ENCODE results near the gene COX15. TPM values are rescaled to one million over a fixed set of nuclear protein-coding genes. Genes with fewer than 3 reads are reported as not detected.

Gene COX15
- total RNA-seq, 2 donors from 2014 or later: 36.5 to 41.2 TPM

DNA sequence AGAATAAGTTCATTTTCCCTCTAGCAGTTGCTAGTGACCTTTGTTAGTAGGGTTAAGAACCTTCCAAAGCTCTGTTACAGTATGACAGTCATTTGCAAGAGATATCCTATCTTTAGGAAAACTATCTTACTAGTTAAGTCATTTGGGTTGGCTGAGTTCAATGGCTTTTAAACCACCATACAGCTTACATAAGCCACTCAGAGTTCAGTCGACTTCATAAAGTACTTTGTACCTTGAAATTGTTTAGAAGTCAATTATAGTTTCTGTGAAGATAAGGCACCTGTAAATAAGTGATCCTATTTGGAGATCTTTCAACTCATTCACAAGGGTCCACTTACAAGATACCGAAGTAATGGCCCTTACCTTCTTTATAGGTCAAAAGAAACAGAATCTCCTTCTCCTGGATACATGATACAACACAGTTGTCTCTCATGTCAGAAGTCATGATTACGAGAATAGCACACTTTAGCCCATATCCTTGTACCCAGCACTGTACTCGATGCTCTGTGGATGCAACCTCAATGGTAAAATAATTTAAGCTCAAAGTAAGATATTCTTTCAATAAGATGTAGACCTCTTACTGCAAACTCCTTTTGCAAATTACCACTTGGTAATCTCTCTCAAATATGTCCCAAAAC lies 38.6 kb upstream of the COX15 start:
- intact Hi-C loops (cut with DNase I): no loop called here
- TF ChIP-seq POLR2AphosphoS5 (IDR thresholded peaks at IDR 0.05) (no peak), POLR2A (IDR thresholded peaks at IDR 0.05) (no peak)
- TF ChIP-seq, protein P1, sequence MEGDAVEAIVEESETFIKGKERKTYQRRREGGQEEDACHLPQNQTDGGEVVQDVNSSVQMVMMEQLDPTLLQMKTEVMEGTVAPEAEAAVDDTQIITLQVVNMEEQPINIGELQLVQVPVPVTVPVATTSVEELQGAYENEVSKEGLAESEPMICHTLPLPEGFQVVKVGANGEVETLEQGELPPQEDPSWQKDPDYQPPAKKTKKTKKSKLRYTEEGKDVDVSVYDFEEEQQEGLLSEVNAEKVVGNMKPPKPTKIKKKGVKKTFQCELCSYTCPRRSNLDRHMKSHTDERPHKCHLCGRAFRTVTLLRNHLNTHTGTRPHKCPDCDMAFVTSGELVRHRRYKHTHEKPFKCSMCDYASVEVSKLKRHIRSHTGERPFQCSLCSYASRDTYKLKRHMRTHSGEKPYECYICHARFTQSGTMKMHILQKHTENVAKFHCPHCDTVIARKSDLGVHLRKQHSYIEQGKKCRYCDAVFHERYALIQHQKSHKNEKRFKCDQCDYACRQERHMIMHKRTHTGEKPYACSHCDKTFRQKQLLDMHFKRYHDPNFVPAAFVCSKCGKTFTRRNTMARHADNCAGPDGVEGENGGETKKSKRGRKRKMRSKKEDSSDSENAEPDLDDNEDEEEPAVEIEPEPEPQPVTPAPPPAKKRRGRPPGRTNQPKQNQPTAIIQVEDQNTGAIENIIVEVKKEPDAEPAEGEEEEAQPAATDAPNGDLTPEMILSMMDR (IDR thresholded peaks at IDR 0.05): no peak
- 65% methylated on average over 4 of the region's 4 CpGs for WGBS

DNA sequence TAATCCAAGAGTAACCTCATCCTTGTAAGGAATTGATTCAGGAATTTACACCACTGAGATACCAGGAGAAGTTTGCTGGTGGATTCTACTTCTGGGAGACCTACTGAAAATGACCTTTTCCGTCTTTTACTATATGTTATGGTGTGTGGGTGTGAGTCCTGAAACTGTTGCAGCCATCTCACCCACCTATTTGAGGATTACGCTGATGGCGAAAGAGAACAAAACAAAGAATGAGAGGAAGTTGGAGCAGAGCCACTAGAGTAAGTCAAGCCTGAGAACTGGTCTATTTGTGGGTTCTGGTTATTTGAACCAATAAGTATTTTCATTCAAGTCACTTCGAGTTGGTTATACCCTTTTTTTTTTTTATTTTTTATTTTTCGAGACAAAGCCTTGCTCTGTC lies 37.8 kb upstream of the COX15 start:
- H3K4me1 ChIP-seq (replicated peaks): no peaks in the 10 kb centered on the region
- no peak overlapping the region for H3K4me3 ChIP-seq
- TF ChIP-seq POLR2AphosphoS5 (IDR thresholded peaks at IDR 0.05) (no peak), POLR2A (IDR thresholded peaks at IDR 0.05) (no peak)
- TF ChIP-seq, protein P1 (IDR thresholded peaks at IDR 0.05): no peak
- WGBS: 86% methylated on average over 5 of the region's 5 CpGs
- H3K9me3 ChIP-seq: no peaks in the 10 kb centered on the region
- no peaks in the 10 kb centered on the region for H3K27me3 ChIP-seq (replicated peaks; ENCODE audit: insufficient read depth)
- intact Hi-C loops (cut with DNase I): no loop called here
- no peak for DNase-seq (ENCODE audit: low spot score)
- H3K36me3 ChIP-seq: no peaks in the 10 kb centered on the region
- H3K27ac ChIP-seq: no peak overlapping the region

More for the DNA sequence above, 38.6 kb upstream of the COX15 start:
- H3K27me3 ChIP-seq (replicated peaks; ENCODE audit: insufficient read depth): no peaks in the 10 kb centered on the region
- no peaks in the 10 kb centered on the region for H3K36me3 ChIP-seq
- no peaks in the 10 kb centered on the region for H3K4me1 ChIP-seq (replicated peaks)
- no peaks in the 10 kb centered on the region for H3K9me3 ChIP-seq
- H3K4me3 ChIP-seq: no peak overlapping the region
- DNase-seq (ENCODE audit: low spot score): no peak
- no peak overlapping the region for H3K27ac ChIP-seq

DNA sequence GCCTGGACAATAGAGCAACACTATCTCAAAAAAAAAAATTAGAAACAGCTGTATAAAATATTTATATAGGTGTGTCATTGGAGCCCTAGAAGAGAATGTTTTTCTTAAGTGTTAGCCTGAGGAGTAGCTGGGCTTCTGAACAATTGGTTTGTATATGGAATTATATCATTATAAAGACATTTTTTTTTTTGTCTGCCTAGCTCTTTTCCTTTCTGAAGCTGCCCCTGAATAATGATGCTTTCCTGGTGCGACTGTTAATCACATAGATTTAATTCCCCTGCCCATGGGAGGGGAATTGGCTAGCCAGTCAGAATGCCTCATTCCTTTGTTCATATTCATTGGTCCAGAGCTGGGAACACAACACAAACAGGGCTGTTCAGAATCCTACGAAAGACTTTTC lies 36.6 kb upstream of the COX15 start:
- WGBS: 74% methylated on average over 2 of the region's 2 CpGs
- DNase-seq (ENCODE audit: low spot score): no peak
- TF ChIP-seq POLR2AphosphoS5 (IDR thresholded peaks at IDR 0.05) (no peak), POLR2A (IDR thresholded peaks at IDR 0.05) (no peak)
- TF ChIP-seq, protein P1 (IDR thresholded peaks at IDR 0.05): no peak
- Histone ChIP-seq H3K4me1 (replicated peaks) (no peaks in the 10 kb centered on the region), H3K9me3 (no peaks in the 10 kb centered on the region), H3K4me3 (no peak overlapping the region), H3K27me3 (replicated peaks; ENCODE audit: insufficient read depth) (no peaks in the 10 kb centered on the region), H3K27ac (no peak overlapping the region), H3K36me3 (no peaks in the 10 kb centered on the region)
- intact Hi-C loops (cut with DNase I): no loop called here

DNA sequence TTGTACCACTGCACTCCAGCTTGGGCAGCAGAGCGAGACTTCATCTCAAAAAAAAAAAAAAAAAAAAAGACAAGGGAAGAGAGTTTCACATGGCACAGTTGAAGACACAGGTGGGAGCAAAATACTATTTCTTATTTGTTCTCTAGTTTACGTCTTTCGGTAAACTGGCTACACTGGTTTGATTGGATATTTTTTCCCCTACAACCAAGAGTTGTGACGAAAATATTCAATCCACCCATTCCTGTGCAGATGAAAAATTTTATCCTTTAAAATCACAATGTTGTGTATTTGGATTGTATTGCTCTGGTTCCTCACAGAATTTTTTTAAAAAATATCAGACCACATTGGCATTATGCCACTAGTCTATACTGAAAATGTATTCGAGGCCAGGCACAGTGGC lies 36.0 kb upstream of the COX15 start:
- Histone ChIP-seq H3K9me3 (no peaks in the 10 kb centered on the region), H3K27ac (no peak overlapping the region), H3K27me3 (replicated peaks; ENCODE audit: insufficient read depth) (no peaks in the 10 kb centered on the region), H3K4me3 (no peak overlapping the region), H3K4me1 (replicated peaks) (no peaks in the 10 kb centered on the region), H3K36me3 (no peaks in the 10 kb centered on the region)
- 42% methylated on average over 5 of the region's 5 CpGs for WGBS
- no peak for DNase-seq (ENCODE audit: low spot score)
- TF ChIP-seq POLR2A (IDR thresholded peaks at IDR 0.05): no peak
- TF ChIP-seq, protein P1 (IDR thresholded peaks at IDR 0.05): no peak
- TF ChIP-seq POLR2AphosphoS5 (IDR thresholded peaks at IDR 0.05): no peak
- intact Hi-C loops (cut with DNase I): no loop called here

DNA sequence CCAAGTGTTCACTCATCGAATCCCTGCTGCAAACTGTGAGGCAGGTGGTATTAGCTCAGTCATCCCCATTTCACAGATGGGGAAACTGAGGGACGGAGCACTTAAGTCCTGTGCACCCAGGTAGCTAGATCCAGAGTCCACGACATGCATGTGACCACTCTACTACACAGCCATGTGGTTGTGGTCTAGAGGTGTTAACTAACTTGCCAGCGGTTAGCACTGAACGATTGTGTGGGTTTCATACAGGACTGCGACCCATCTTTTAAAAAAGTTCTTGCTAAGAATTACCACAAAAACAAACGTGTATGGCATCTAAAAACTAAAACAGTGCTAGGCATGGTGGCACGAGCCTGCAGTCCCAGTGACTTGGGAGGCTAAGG lies 34.4 kb upstream of the COX15 start:
- Histone ChIP-seq H3K4me3 (no peak overlapping the region), H3K36me3 (no peaks in the 10 kb centered on the region), H3K27ac (no peak overlapping the region), H3K27me3 (replicated peaks; ENCODE audit: insufficient read depth) (no peaks in the 10 kb centered on the region), H3K4me1 (replicated peaks) (no peaks in the 10 kb centered on the region), H3K9me3 (no peaks in the 10 kb centered on the region)
- no peak for TF ChIP-seq POLR2A (IDR thresholded peaks at IDR 0.05)
- no peak for DNase-seq (ENCODE audit: low spot score)
- intact Hi-C loops (cut with DNase I): no loop called here
- WGBS: 77% methylated on average over 8 of the region's 8 CpGs
